Right atrium auricular region (tissue), 2 donors: ENCODE results near the gene SEPTIN5. TPM values are rescaled to one million over a fixed set of nuclear protein-coding genes. Genes with fewer than 3 reads are reported as not detected.

Experiments
- total RNA-seq, 2 donors: library from RNA; depleted of rRNA; stranded (reverse); fragments of >200 nt; gene quantifications; one replicate each; pipeline ENCODE4 v1.1.0, GENCODE V29; 2016

The SEPTIN5 gene
- total RNA-seq, 2 donors from 2014 or later = 162 to 287 TPM

Other genes starting within 250 kb of the SEPTIN5 start
- 10 to 100 TPM; 22.7 to 33.8 TPM for gene UFD1, start 235.3 kb upstream of the SEPTIN5 start, total RNA-seq
- gene CDC45, start 234.6 kb upstream of the SEPTIN5 start, total RNA-seq = 1 to 10 TPM in 1 of 2 donors, not detected in 1; 3.3 TPM
- gene CLDN5, start 190.1 kb upstream of the SEPTIN5 start, total RNA-seq = 10 to 100 TPM; 16.7 to 44.3 TPM
- 10 to 100 TPM; 25.8 to 34.7 TPM for gene GP1BB, start 9.0 kb downstream of the SEPTIN5 start, total RNA-seq
- under 1 TPM in 1 of 2 donors, not detected in 1; 0.24 TPM for gene TBX1, start 46.3 kb downstream of the SEPTIN5 start, total RNA-seq
- gene GNB1L, start 140.4 kb downstream of the SEPTIN5 start, total RNA-seq = 1 to 10 TPM; 2.6 to 4.7 TPM
- 1 to 10 TPM; 7.9 to 8.1 TPM for gene RTL10, start 140.4 kb downstream of the SEPTIN5 start, total RNA-seq
- 100 to 1,000 TPM; 142 to 195 TPM for gene COMT, start 227.3 kb downstream of the SEPTIN5 start, total RNA-seq
- 10 to 100 TPM; 16.2 to 18.4 TPM for gene TXNRD2, start 227.3 kb downstream of the SEPTIN5 start, total RNA-seq